DOHH2 (cell line): Measurements from ENCODE around the gene HES1.

Experiments
- H3F3A ChIP-seq: fragments of 200-600 bp; sonication (generic), shearing (Covaris generic); 2 replicates; pipeline ENCODE4 v1.6.0; 2016; ENCODE audit warnings: antibody characterized with exemption, mild to moderate bottlenecking; ENCODE audit not compliant: control insufficient read depth, insufficient read depth
- H3K27ac ChIP-seq: fragments of 200-600 bp; sonication (generic); 2 replicates; pipeline ENCODE4 v1.5.1; 2014; ENCODE audit warnings: low read depth, mild to moderate bottlenecking, low read length, moderate library complexity
- H3K27me3 ChIP-seq: fragments of 200-600 bp; sonication (generic); 2 replicates; pipeline ENCODE4 v1.6.1; 2014; ENCODE audit warnings: mild to moderate bottlenecking, low read length, mixed read lengths; ENCODE audit not compliant: control insufficient read depth
- H3K36me3 ChIP-seq: fragments of 200-600 bp; sonication (generic); 2 replicates; pipeline ENCODE4 v1.6.1; 2014; ENCODE audit warnings: mild to moderate bottlenecking, low read length, moderate library complexity, mixed read lengths; ENCODE audit not compliant: control insufficient read depth
- H3K4me1 ChIP-seq: fragments of 200-600 bp; sonication (generic); 2 replicates; pipeline ENCODE4 v1.6.1; 2014; ENCODE audit warnings: mild to moderate bottlenecking, low read length, mixed read lengths; ENCODE audit not compliant: control insufficient read depth
- H3K4me2 ChIP-seq: fragments of 200-600 bp; sonication (generic); 2 replicates; pipeline ENCODE4 v1.6.0; 2014; ENCODE audit warnings: mild to moderate bottlenecking, low read length, moderate library complexity
- H3K4me3 ChIP-seq: fragments of 200-600 bp; sonication (generic); 2 replicates; pipeline ENCODE4 v1.5.1; 2014; ENCODE audit warnings: mild to moderate bottlenecking, low read length, mixed read lengths
- H3K79me2 ChIP-seq: fragments of 200-600 bp; sonication (generic); 2 replicates; pipeline ENCODE4 v1.6.1; 2014; ENCODE audit warnings: mild to moderate bottlenecking, low read length, mixed read lengths; ENCODE audit not compliant: control insufficient read depth
- H3K9me2 ChIP-seq: fragments of 200-600 bp; sonication (generic); replicated peaks from 2 replicates; pipeline ENCODE4 v1.6.1; 2014; ENCODE audit warnings: mild to moderate bottlenecking, low read length, mixed read lengths; ENCODE audit not compliant: control insufficient read depth
- H3K9me3 ChIP-seq: fragments of 200-600 bp; sonication (generic); 2 replicates; pipeline ENCODE4 v1.6.1; 2014; ENCODE audit warnings: antibody characterized with exemption, low read length, mixed read lengths; ENCODE audit not compliant: control insufficient read depth, insufficient read depth
- H4K20me1 ChIP-seq: fragments of 200-600 bp; sonication (generic); 2 replicates; pipeline ENCODE4 v1.6.0; 2014; ENCODE audit warnings: low read depth, mild to moderate bottlenecking, antibody characterized with exemption, low read length, moderate library complexity; ENCODE audit not compliant: control insufficient read depth, insufficient read depth
- EZH2phosphoT487 ChIP-seq: fragments of 200-600 bp; sonication (generic); IDR thresholded peaks from 2 replicates; pipeline ENCODE4 v1.6.1; 2017; ENCODE audit warnings: borderline replicate concordance, mild to moderate bottlenecking, antibody characterized with exemption, low read length, moderate library complexity, mixed read lengths
- TF ChIP-seq, protein P1 (sequence below): fragments of 200-600 bp; sonication (generic); IDR thresholded peaks from one replicate; pipeline ENCODE4 v1.5.1; 2014; ENCODE audit warnings: antibody characterized with exemption, mild to moderate bottlenecking, low read depth, low read length; ENCODE audit not compliant: poor library complexity, severe bottlenecking

The HES1 gene

GRCh38 chr3:194100856-194101390, 35.0 kb upstream of the HES1 start:
- TF ChIP-seq, protein P1, sequence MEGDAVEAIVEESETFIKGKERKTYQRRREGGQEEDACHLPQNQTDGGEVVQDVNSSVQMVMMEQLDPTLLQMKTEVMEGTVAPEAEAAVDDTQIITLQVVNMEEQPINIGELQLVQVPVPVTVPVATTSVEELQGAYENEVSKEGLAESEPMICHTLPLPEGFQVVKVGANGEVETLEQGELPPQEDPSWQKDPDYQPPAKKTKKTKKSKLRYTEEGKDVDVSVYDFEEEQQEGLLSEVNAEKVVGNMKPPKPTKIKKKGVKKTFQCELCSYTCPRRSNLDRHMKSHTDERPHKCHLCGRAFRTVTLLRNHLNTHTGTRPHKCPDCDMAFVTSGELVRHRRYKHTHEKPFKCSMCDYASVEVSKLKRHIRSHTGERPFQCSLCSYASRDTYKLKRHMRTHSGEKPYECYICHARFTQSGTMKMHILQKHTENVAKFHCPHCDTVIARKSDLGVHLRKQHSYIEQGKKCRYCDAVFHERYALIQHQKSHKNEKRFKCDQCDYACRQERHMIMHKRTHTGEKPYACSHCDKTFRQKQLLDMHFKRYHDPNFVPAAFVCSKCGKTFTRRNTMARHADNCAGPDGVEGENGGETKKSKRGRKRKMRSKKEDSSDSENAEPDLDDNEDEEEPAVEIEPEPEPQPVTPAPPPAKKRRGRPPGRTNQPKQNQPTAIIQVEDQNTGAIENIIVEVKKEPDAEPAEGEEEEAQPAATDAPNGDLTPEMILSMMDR: no peak
- no peak for TF ChIP-seq EZH2phosphoT487
- H3K4me3 ChIP-seq: peak overlapping the region; percentile 77
- no peaks in the 10 kb centered on the region for H3K27me3 ChIP-seq
- H3K4me2 ChIP-seq: peak overlapping the region; percentile 90
- H4K20me1 ChIP-seq: no peaks in the 10 kb centered on the region
- H3K9me2 ChIP-seq: no peaks in the 10 kb centered on the region
- H3K79me2 ChIP-seq: peaks cover 18% of the 10 kb centered on the region
- peaks cover 83% of the 10 kb centered on the region for H3K4me1 ChIP-seq
- H3K36me3 ChIP-seq: no peaks in the 10 kb centered on the region
- peak overlapping the region; percentile 95 for H3K27ac ChIP-seq
- peaks cover 15% of the 10 kb centered on the region for H3F3A ChIP-seq
- no peaks in the 10 kb centered on the region for H3K9me3 ChIP-seq

DNA sequence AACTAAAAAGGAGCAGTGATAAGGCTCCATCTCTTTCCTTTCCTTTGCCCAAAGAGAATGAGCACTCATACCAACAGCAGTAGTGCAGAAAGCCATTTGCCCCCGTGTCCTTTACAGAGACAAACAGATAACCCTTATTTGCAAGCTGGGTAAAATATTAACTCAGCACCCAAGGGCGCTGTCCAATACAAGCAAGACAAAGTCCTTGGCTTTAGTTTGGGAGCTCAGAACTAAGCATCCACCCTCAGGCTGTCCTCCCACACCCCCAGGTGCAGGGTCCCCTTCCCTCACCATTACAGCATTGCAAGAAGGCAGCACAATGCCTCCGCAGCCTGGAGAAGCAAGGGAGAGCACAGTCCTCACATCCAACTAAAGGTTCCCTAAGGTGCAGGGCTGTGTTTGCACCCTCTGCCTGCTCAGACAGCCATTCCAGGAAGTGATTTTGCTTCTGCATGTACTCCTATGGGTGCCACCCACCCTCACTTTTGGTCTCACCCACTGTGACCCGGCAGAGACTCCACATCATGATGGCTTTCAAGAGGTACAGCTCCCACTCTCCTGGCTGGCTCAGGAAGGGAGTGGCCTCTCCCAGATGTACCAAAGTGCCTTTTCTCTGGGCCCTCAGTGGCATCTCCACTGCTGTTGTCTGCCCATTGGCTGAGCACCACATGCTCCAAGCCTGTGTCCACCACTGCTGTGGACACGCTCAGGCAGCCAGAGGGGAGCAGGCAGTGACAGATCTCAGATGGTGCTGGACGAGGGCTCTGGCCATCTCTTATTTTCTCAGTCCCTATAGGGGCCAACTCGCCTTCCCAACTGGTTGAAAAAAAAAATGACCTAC, 34.1 kb upstream of the HES1 start:
- no peaks in the 10 kb centered on the region for H3K9me2 ChIP-seq
- H4K20me1 ChIP-seq: no peaks in the 10 kb centered on the region
- H3K27me3 ChIP-seq: no peaks in the 10 kb centered on the region
- H3K36me3 ChIP-seq: no peaks in the 10 kb centered on the region
- H3F3A ChIP-seq: peaks cover 15% of the 10 kb centered on the region
- no peak for TF ChIP-seq EZH2phosphoT487
- TF ChIP-seq, protein P1: no peak
- H3K9me3 ChIP-seq: no peaks in the 10 kb centered on the region
- H3K27ac ChIP-seq: peak overlapping the region; percentile 95
- peaks cover 89% of the 10 kb centered on the region for H3K4me1 ChIP-seq
- H3K79me2 ChIP-seq: peaks cover 18% of the 10 kb centered on the region
- H3K4me2 ChIP-seq: peak overlapping the region; percentile 90
- H3K4me3 ChIP-seq: peak overlapping the region; percentile 77

DNA sequence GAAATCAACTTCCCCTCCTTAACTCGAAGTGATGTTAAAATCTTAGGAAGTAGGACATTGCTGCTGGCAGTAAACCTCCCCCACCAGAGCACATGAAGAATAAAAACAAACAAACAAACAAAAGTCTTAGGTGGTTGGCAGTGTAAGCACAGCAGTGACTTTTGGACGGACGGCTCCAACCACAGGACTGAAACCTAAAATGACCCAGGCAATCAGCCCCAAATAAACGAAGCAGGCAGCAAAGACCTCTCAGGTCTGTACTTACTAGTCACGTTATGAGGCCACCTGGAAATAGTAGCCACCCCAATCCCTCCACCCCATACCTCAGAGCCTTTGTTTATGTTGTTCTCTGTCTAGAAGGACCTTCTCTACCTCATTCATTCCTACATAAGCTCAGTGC, 33.5 kb upstream of the HES1 start:
- Histone ChIP-seq H3K4me2 (peak overlapping the region; percentile 90), H4K20me1 (no peaks in the 10 kb centered on the region), H3K27ac (peak overlapping the region; percentile 95), H3K9me3 (no peaks in the 10 kb centered on the region), H3K4me1 (peaks cover 92% of the 10 kb centered on the region), H3K79me2 (peaks cover 18% of the 10 kb centered on the region), H3K9me2 (no peaks in the 10 kb centered on the region), H3F3A (peaks cover 15% of the 10 kb centered on the region), H3K4me3 (peak overlapping the region; percentile 77), H3K36me3 (no peaks in the 10 kb centered on the region), H3K27me3 (no peaks in the 10 kb centered on the region)
- no peak for TF ChIP-seq EZH2phosphoT487
- TF ChIP-seq, protein P1: no peak
